ENCODE data around the gene ITK.
"Not testable (repeated sequence)": the region's sequence is repeated elsewhere in the genome, so short reads cannot be mapped to it uniquely, and the experiment has no call there.

ITK gene

DNA sequence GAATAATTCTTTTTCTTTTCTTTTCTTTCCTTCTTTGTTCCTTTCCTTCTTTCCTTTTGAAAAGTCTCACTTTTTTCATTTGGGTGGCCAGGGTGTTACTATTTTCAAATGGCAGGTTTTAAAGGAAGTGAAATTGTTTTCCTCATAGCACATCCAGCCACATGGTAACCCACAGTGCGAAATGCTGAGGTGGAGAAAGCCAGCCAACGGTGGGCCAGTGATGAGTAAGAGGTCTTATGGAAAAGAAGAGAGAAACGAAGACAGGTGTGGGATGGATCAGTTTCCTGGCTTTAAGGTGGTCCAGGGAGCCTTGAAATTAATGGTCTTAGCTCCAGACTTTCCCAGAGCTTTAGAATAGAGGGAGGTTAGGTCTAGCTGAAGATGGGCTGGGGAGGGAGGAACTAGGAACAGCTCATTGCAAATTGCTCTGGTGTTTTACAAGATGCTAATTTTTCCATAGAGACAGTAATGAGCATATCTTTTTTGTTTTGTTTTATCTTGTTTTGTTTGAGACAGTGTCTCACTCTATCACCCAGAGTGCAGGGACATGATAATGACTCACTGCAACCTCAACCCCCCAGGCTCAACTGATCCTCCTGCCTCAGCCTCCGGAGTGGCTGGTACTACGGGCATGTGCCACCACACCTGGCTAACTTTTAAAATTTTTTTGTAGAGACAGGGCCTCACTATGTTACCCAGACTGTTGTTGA lies 17.8 kb downstream of the ITK start:
- POLR2A ChIA-PET, result no interaction called here
- DNase-seq (ENCODE audit: extremely low spot score), result no peak
- CTCF ChIA-PET, result interaction anchor here (1.0 to 1.7 kb wide), 6 partner anchors 9 to 144 kb away, joined by 3 to 7 read pairs (median 3); no protein-coding TSS in a partner anchor

DNA sequence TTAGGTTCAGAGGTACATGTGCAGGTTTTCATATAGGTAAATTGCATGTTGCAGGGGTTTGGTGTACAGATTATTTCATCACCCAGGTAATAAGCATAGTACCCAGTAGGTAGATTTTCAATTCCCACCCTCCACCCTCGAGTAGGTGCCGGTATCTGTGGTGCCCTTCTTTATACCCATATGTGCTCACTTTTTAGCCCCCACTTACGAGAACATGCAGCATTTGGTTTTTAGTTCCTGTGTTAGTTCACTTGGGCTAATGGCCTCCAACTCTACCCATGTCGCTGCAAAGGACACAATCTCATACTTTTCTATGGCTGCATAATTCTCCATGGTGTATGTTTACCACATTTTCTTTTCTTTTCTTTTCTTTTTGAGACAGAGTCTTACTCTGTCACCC lies 21.2 kb downstream of the ITK start:
- DNase-seq (ENCODE audit: extremely low spot score), result no peak
- CTCF ChIA-PET, result no interaction called here
- POLR2A ChIA-PET, result no interaction called here
- TF ChIP-seq, protein P1, sequence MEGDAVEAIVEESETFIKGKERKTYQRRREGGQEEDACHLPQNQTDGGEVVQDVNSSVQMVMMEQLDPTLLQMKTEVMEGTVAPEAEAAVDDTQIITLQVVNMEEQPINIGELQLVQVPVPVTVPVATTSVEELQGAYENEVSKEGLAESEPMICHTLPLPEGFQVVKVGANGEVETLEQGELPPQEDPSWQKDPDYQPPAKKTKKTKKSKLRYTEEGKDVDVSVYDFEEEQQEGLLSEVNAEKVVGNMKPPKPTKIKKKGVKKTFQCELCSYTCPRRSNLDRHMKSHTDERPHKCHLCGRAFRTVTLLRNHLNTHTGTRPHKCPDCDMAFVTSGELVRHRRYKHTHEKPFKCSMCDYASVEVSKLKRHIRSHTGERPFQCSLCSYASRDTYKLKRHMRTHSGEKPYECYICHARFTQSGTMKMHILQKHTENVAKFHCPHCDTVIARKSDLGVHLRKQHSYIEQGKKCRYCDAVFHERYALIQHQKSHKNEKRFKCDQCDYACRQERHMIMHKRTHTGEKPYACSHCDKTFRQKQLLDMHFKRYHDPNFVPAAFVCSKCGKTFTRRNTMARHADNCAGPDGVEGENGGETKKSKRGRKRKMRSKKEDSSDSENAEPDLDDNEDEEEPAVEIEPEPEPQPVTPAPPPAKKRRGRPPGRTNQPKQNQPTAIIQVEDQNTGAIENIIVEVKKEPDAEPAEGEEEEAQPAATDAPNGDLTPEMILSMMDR (IDR thresholded peaks at IDR 0.05; ENCODE audit: control extremely low read depth, extremely low read depth, low read depth, missing control alignments), result no peak

More for the DNA sequence above, 17.8 kb downstream of the ITK start:
- TF ChIP-seq, protein P1 (IDR thresholded peaks at IDR 0.05; ENCODE audit: control extremely low read depth, extremely low read depth, low read depth, missing control alignments), result no peak

DNA sequence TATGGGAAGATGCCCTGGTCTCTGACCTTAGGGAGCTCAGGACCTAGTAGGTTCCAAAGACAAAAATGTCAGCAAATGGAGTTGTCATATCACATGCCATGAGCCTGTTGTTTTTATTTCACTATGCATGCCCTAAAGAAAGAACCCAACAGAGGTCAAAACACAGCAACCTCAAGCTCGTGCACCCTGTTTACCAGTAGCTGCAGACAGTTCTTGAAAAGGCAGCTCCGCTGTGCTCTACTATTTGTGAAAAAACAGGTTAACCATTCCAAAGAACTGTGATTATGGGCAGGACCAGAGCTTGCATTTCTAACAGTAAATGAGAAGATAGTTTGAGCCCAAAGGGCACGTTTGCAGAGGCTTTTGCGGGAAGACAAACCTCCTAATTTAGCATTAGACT lies 22.8 kb downstream of the ITK start:
- no peak for DNase-seq (ENCODE audit: extremely low spot score)
- ChIA-PET CTCF (interaction anchor here (0.9 to 1.4 kb wide), 3 partner anchors 14 to 23 kb away, joined by 3 to 9 read pairs (median 3); partner anchors contain the start of gene ITK), POLR2A (no interaction called here)
- TF ChIP-seq, protein P1 (IDR thresholded peaks at IDR 0.05; ENCODE audit: control extremely low read depth, extremely low read depth, low read depth, missing control alignments), result no peak

DNA sequence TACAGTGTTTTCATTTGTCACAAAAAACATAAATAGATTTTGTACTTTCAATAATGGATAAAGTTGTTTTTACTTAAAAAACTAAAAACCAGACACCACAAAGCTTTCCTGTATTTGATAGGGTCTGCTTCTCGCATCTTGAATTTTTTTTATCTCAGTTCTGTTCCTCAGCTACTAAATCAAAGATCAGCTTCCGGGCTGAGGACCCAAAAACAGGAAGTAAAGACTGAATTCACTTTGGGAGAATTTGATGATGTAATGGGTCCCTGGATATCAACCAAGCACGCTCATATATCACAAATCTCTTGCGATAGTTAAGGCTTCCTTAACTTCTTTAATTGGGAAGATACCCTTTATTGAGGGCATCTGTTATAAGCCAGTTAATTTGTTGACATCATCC lies 24.1 kb downstream of the ITK start:
- TF ChIP-seq, protein P1 (IDR thresholded peaks at IDR 0.05; ENCODE audit: control extremely low read depth, extremely low read depth, low read depth, missing control alignments), result no peak
- ChIA-PET POLR2A (no interaction called here), CTCF (interaction anchor here (1.8 kb wide), 1 partner anchor 22 kb away, joined by 4 read pairs; no protein-coding TSS in a partner anchor)
- DNase-seq (ENCODE audit: extremely low spot score), result no peak

DNA sequence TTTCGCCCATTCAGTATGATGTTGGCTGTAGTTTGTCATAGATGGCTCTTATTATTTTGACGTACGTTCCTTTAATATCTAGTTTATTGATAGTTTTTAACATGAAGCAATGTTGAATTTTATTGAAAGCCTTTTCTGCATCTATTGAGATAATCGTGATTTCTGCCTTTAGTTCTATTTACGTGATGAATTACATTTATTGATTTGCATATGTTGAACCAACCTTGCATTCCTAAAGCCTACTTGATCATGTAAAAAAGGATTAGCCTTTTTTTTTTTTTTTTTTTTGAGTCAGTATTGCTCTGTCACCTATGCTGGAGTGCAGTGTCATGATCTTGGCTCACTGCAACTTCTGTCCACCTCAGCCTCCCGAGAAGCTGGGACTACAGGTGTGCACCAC lies 25.1 kb downstream of the ITK start:
- POLR2A ChIA-PET, result no interaction called here
- TF ChIP-seq, protein P1 (IDR thresholded peaks at IDR 0.05; ENCODE audit: control extremely low read depth, extremely low read depth, low read depth, missing control alignments), result no peak
- CTCF ChIA-PET, result interaction anchor here (1.2 to 1.8 kb wide), 2 partner anchors 12 to 23 kb away, joined by 3 to 4 read pairs; no protein-coding TSS in a partner anchor
- no peak for DNase-seq (ENCODE audit: extremely low spot score)

DNA sequence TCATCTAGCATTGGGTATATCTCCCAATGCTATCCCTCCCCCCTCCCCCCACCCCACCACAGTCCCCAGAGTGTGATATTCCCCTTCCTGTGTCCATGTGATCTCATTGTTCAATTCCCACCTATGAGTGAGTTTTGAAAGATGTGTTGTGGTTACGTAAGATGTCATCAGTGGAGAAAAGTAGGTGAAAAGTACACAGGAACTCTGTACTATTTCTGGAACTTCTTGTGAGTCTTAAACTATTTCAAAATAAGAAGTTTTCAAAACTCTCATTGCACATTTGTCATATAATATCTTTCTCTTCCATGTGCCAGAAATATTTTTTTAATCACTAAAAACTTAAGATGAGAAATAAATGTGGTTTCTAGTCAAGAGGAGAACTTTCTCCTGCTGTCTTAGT lies 30.0 kb downstream of the ITK start:
- POLR2A ChIA-PET; DNase-seq (ENCODE audit: extremely low spot score); CTCF ChIA-PET: not testable (repeated sequence)

DNA sequence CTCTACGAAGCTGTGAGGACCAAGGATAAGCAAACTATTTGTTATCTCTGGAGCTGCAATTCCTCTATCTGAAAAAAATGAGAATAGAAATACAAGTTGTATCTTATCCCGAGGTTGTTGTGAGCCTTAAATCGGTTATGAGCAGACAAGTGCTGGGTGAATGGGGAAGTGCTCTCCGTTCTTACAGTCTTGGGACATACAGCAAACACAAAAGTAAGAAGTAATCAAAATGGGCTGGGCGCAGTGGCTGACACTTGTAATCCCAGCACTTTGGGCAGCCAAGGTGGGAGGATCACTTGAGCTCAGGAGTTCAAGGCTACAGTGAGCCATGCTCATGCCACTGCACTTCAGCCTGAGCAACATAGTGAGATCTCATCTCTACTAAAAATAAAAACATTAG lies 31.7 kb downstream of the ITK start:
- ChIA-PET CTCF (interaction anchor here (1.0 to 1.4 kb wide), 4 partner anchors 17 to 61 kb away, joined by 3 to 5 read pairs (median 3); no protein-coding TSS in a partner anchor), POLR2A (no interaction called here)
- TF ChIP-seq, protein P1 (IDR thresholded peaks at IDR 0.05; ENCODE audit: control extremely low read depth, extremely low read depth, low read depth, missing control alignments), result no peak
- no peak for DNase-seq (ENCODE audit: extremely low spot score)
